SK-N-SH treated with all-trans-retinoic acid at 6 μM for 48 hours (cell line): ENCODE results near the gene SH3RF2.

Source experiments
- ATAC-seq: fragments of 200-7000 bp; cut with Tn5 transposase; 3 replicates; pipeline ENCODE4 v1.9.1; 2020; ENCODE audit warnings: mild to moderate bottlenecking, moderate library complexity
- ARNTL ChIP-seq: fragments of 450-650 bp; formaldehyde crosslinking; IDR thresholded peaks from 2 replicates; pipeline ENCODE4 v1.5.0; 2020; ENCODE audit warnings: low read depth, mild to moderate bottlenecking, moderate library complexity, borderline replicate concordance
- BACH2 ChIP-seq: fragments of 250-450 bp; sonication (Bioruptor Pico); IDR thresholded peaks from 2 replicates; pipeline ENCODE4 v1.9.0; 2021; ENCODE audit warnings: mild to moderate bottlenecking, borderline replicate concordance
- CSDC2 ChIP-seq: fragments of 250-450 bp; sonication (Bioruptor Pico); IDR thresholded peaks from 2 replicates; pipeline ENCODE4 v1.5.0; 2020; ENCODE audit warnings: mild to moderate bottlenecking, moderate library complexity
- ESRRG ChIP-seq: fragments of 250-450 bp; sonication (Bioruptor Pico); IDR thresholded peaks from 2 replicates; pipeline ENCODE4 v1.6.1; 2021; ENCODE audit warnings: mild to moderate bottlenecking
- GLIS3 ChIP-seq: fragments of 250-450 bp; sonication (Bioruptor Pico); IDR thresholded peaks from 2 replicates; pipeline ENCODE4 v1.5.0; 2020; ENCODE audit warnings: mild to moderate bottlenecking, moderate library complexity
- ISL1 ChIP-seq: fragments of 250-450 bp; sonication (Bioruptor Pico); IDR thresholded peaks from 2 replicates; pipeline ENCODE4 v2.1.2; 2022; ENCODE audit warnings: mild to moderate bottlenecking, moderate library complexity
- OSR1 ChIP-seq: fragments of 250-450 bp; sonication (Bioruptor Pico); IDR thresholded peaks from 2 replicates; pipeline ENCODE4 v1.8.0; 2022; ENCODE audit warnings: moderate library complexity, mild to moderate bottlenecking, inconsistent platforms
- PPARA ChIP-seq: fragments of 250-450 bp; sonication (Bioruptor Pico); IDR thresholded peaks from 2 replicates; pipeline ENCODE4 v1.5.0; 2020; ENCODE audit warnings: mild to moderate bottlenecking, borderline replicate concordance
- RARB ChIP-seq: fragments of 250-450 bp; sonication (Bioruptor Pico); IDR thresholded peaks from 2 replicates; pipeline ENCODE4 v1.8.0; 2021; ENCODE audit warnings: mild to moderate bottlenecking, moderate library complexity
- SNAI2 ChIP-seq: fragments of 250-450 bp; sonication (Bioruptor Pico); IDR thresholded peaks from 2 replicates; pipeline ENCODE4 v1.5.0; 2020; ENCODE audit warnings: mild to moderate bottlenecking, moderate library complexity
- TCF4 ChIP-seq: fragments of 250-450 bp; sonication (Bioruptor Pico); IDR thresholded peaks from 2 replicates; pipeline ENCODE4 v1.8.0; 2021; ENCODE audit warnings: mild to moderate bottlenecking, moderate library complexity, borderline replicate concordance
- TOX ChIP-seq: fragments of 250-450 bp; sonication (Bioruptor Pico); IDR thresholded peaks from 2 replicates; pipeline ENCODE4 v1.8.0; 2021; ENCODE audit warnings: mild to moderate bottlenecking, moderate library complexity, borderline replicate concordance
- ZC3H10 ChIP-seq: fragments of 250-450 bp; sonication (Bioruptor Pico); IDR thresholded peaks from 2 replicates; pipeline ENCODE4 v1.5.1; 2021; ENCODE audit warnings: mild to moderate bottlenecking, moderate library complexity
- ZFP3 ChIP-seq: fragments of 250-450 bp; sonication (Bioruptor Pico); IDR thresholded peaks from 2 replicates; pipeline ENCODE4 v1.5.0; 2020; ENCODE audit warnings: mild to moderate bottlenecking, moderate library complexity
- ZFP30 ChIP-seq: fragments of 450-650 bp; formaldehyde crosslinking; IDR thresholded peaks from 2 replicates; pipeline ENCODE4 v1.5.0; 2022; ENCODE audit warnings: mild to moderate bottlenecking, moderate library complexity
- ZNF565 ChIP-seq: fragments of 450-650 bp; formaldehyde crosslinking; conservative IDR thresholded peaks from 2 replicates; pipeline ENCODE4 v1.5.0; 2020; ENCODE audit warnings: low read depth, mild to moderate bottlenecking, moderate library complexity
- TF ChIP-seq, protein P1 (sequence below): fragments of 250-450 bp; sonication (Bioruptor Pico); IDR thresholded peaks from 2 replicates; pipeline ENCODE4 v1.5.0; 2020; ENCODE audit warnings: mild to moderate bottlenecking, moderate library complexity
- TF ChIP-seq, protein P2 (sequence below): fragments of 250-450 bp; sonication (Bioruptor Pico); IDR thresholded peaks from 2 replicates; pipeline ENCODE4 v1.8.0; 2021; ENCODE audit warnings: low read depth, mild to moderate bottlenecking, moderate library complexity, borderline replicate concordance

SH3RF2 gene

DNA sequence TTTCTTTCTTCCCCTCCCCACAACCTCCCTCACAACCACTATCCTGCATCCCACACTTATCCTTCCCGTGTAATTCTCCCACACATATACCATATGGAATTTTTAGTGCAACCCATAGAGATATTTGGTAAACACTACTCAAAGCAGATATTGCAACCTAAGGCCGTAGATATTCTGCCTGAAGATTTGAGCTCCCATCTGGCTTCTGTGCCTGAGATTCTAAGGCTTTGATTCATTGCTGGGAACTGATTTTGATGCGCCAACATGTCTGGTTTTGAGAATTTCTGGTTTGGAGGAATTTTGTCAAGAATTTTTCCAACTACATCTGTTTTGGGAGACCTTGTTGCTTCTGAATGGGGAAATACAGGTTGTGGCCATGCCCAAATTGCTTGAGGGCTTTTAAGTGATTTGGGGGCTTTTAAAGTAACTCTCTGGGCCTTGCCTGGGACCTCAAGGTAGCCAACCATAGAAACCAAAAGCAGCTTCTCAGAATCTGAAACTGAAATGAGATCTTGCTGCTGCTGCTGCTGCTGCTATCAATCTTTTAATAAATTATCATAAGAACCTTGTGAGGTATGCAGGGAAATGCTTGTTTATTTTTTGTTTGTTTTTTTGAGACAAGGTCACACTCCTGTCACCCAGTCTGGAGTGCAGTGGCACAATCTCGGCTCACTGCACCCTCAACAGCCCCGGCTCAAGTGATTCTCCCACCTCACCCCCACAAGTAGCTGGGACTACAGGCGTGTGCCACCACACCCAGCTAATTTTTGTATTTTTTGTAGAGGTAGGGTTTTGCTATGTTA lies 132.8 kb downstream of the SH3RF2 start:
- TF ChIP-seq, protein P1, sequence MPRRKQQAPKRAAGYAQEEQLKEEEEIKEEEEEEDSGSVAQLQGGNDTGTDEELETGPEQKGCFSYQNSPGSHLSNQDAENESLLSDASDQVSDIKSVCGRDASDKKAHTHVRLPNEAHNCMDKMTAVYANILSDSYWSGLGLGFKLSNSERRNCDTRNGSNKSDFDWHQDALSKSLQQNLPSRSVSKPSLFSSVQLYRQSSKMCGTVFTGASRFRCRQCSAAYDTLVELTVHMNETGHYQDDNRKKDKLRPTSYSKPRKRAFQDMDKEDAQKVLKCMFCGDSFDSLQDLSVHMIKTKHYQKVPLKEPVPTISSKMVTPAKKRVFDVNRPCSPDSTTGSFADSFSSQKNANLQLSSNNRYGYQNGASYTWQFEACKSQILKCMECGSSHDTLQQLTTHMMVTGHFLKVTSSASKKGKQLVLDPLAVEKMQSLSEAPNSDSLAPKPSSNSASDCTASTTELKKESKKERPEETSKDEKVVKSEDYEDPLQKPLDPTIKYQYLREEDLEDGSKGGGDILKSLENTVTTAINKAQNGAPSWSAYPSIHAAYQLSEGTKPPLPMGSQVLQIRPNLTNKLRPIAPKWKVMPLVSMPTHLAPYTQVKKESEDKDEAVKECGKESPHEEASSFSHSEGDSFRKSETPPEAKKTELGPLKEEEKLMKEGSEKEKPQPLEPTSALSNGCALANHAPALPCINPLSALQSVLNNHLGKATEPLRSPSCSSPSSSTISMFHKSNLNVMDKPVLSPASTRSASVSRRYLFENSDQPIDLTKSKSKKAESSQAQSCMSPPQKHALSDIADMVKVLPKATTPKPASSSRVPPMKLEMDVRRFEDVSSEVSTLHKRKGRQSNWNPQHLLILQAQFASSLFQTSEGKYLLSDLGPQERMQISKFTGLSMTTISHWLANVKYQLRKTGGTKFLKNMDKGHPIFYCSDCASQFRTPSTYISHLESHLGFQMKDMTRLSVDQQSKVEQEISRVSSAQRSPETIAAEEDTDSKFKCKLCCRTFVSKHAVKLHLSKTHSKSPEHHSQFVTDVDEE (CRISPR knock-in tag): no peak

DNA sequence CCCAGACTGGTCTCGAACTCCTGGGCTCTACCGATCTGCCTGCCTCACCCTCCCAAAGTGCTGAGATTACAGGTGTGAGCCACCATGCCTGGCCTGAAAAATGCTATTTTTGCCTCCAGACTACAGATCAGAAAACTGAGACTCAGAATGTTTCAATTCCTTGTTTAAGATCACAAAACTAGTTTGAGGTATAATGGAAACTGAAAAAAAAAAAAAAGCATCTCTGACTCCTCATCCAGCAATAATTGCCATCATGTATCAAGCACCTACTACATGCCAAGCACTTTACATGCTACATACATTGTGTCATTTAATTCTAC lies 133.4 kb downstream of the SH3RF2 start:
- no peak for ATAC-seq
- TF ChIP-seq ISL1 (no peak), OSR1 (CRISPR knock-in tag) (no peak), BACH2 (CRISPR knock-in tag) (no peak), PPARA (CRISPR knock-in tag) (no peak), TCF4 (CRISPR knock-in tag) (no peak), SNAI2 (CRISPR knock-in tag) (no peak), CSDC2 (no peak), ZFP30 (CRISPR knock-in tag) (no peak), ESRRG (CRISPR knock-in tag) (no peak), GLIS3 (CRISPR knock-in tag) (no peak), TOX (CRISPR knock-in tag) (no peak), ZNF565 (CRISPR knock-in tag) (no peak), ARNTL (CRISPR knock-in tag) (no peak)
- TF ChIP-seq, protein P1 (CRISPR knock-in tag): no peak
- TF ChIP-seq, protein P2, sequence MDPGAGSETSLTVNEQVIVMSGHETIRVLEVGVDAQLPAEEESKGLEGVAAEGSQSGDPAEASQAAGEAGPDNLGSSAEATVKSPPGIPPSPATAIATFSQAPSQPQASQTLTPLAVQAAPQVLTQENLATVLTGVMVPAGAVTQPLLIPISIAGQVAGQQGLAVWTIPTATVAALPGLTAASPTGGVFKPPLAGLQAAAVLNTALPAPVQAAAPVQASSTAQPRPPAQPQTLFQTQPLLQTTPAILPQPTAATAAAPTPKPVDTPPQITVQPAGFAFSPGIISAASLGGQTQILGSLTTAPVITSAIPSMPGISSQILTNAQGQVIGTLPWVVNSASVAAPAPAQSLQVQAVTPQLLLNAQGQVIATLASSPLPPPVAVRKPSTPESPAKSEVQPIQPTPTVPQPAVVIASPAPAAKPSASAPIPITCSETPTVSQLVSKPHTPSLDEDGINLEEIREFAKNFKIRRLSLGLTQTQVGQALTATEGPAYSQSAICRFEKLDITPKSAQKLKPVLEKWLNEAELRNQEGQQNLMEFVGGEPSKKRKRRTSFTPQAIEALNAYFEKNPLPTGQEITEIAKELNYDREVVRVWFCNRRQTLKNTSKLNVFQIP: no peak

More for the DNA sequence above, 132.8 kb downstream of the SH3RF2 start:
- ATAC-seq: no peak

DNA sequence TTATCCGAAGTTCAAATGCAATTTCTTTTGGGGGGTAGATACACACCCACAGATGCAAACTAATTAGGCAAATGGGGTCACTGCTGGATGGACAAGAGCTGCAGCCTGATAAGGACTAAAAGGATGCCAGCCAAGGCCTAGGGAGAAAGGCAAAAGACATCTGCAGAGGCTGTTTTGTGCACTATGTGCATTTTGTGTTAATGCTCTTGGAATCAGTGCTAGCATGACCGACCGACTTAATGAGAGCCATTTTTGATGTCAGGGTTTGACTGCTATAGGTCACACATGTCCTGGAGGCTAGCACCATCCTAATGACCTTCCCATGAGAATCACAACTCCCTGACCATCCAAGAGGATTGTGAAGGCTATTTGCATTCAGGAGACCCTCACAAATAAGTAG lies 134.4 kb downstream of the SH3RF2 start:
- TF ChIP-seq ISL1 (no peak), ZFP30 (CRISPR knock-in tag) (no peak), SNAI2 (CRISPR knock-in tag) (no peak), ESRRG (CRISPR knock-in tag) (no peak), CSDC2 (no peak), RARB (no peak), GLIS3 (CRISPR knock-in tag) (no peak), ZNF565 (CRISPR knock-in tag) (no peak)
- TF ChIP-seq, protein P1 (CRISPR knock-in tag): no peak
- TF ChIP-seq, all 23 proteins: peak for 0

DNA sequence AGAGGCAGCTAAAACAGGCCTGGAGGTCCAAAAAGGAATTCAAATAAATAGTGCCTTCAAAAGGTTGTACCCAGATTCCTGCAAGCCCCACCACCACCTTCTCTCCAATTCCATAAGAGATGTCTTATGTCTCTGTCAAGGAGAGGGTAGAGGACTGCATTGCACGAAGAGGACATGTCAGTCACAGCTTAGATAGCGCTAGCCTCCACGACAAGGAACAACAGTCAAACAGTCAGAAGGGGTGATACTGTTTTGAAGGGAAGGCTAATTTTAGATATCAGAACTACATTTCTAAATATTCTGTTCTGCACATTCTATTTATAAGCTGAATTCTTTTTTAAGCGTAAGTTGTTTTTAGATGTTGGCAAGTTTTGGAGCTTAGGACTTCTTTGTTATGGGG lies 134.8 kb downstream of the SH3RF2 start:
- no peak for ATAC-seq
- TF ChIP-seq PPARA (CRISPR knock-in tag) (no peak), ISL1 (no peak), ZFP3 (CRISPR knock-in tag) (no peak), ZC3H10 (no peak)

More for the DNA sequence above, 134.4 kb downstream of the SH3RF2 start:
- ATAC-seq: no peak
